Astrocyte of the cerebellum (primary cell): ENCODE data around the gene PTPRT.

ENCODE experiments used
- DNase-seq: peaks from one replicate; pipeline ENCODE4 v3.0.0-alpha.2; 2011; ENCODE audit warnings: low read depth
- H3K4me3 ChIP-seq: 2 replicates; pipeline ENCODE4 v1.5.1; 2011; ENCODE audit warnings: mild to moderate bottlenecking, low read depth, low read length, moderate library complexity
- CTCF ChIP-seq: IDR thresholded peaks from 2 replicates; pipeline ENCODE4 v1.5.1; 2012; ENCODE audit warnings: low read length, low read depth, moderate library complexity, mild to moderate bottlenecking; ENCODE audit errors: missing control alignments
- in situ Hi-C: cut with HindIII; loops from 2 replicates; pipeline ENCODE4 v1.10.0; 2017; ENCODE audit warnings: low sequenced_read_pairs

Gene PTPRT

GRCh38 chr20:42368910-42369309, 820.8 kb downstream of the PTPRT start:
- no peak for TF ChIP-seq CTCF
- no peak overlapping the region for H3K4me3 ChIP-seq
- in situ Hi-C loops = no loop called here
- DNase-seq = no peak

GRCh38 chr20:42366626-42367025, 823.1 kb downstream of the PTPRT start:
- DNase-seq = no peak
- in situ Hi-C loops = no loop called here
- TF ChIP-seq CTCF = no peak
- no peak overlapping the region for H3K4me3 ChIP-seq

DNA sequence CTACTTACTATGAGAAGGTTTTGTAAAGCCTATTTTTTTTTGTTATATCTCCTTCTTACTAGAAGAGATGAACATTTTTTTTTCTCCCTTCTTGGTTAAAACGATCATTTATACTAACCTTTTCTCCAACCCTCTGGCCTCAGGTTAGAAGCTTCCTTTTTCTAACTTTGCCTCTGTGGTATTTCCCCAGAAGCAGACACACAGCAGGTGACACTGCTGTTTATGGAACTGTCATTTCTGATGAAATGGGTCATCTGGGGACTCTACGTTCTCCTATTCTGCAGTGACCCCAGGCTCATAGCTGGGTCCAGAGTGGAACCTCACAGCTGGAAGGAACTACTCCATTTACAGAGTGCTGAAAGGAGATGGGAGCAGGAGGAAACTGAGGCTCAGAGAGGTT, 825.3 kb downstream of the PTPRT start:
- no peak for DNase-seq
- H3K4me3 ChIP-seq = no peak overlapping the region
- no peak for TF ChIP-seq CTCF
- in situ Hi-C loops = no loop called here

GRCh38 chr20:42361402-42361970, 828.2 kb downstream of the PTPRT start:
- in situ Hi-C loops = no loop called here
- no peak for DNase-seq
- H3K4me3 ChIP-seq = no peak overlapping the region
- TF ChIP-seq CTCF = no peak

DNA sequence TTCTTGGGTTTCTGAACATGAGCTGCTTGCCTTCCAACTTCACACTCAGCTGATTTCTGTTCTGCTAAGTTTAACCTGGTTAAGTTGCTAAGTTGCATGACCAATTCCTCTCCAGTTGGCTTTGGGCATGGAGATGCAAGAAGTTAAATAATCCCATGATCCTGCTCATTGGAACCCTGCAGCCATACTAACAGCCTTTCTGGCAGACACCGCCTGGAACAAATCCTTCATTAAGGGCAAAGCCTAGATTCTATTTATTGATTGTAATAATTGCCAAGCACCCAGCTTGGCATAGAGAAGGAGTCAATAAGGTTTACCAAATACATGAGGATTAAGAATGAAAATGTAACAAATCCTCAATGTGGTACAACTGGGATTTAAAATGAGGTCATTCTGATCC, 829.1 kb downstream of the PTPRT start:
- in situ Hi-C loops = no loop called here
- DNase-seq = no peak
- no peak for TF ChIP-seq CTCF
- H3K4me3 ChIP-seq = no peak overlapping the region

DNA sequence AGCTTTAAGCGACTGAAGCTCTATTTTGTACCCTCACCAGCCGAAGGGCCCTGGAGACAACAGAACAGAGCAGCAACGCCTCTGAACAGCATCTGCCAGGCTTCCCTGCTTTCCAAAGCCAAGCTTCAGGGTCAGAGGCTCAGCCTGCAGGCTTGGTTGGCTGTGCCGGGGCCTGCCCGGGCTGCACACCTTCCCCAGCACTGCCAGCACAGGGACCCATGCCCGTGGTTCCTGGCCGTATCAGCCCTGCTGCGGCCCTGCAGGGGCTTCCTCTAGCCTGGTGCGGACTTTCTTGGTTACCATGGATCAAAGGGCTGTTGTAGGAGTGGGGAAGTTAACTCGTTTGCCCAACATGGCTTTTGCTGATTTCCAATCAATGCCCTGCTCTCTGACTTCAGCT, 830.1 kb downstream of the PTPRT start:
- in situ Hi-C loops = no loop called here
- no peak for TF ChIP-seq CTCF
- no peak overlapping the region for H3K4me3 ChIP-seq
- no peak for DNase-seq

DNA sequence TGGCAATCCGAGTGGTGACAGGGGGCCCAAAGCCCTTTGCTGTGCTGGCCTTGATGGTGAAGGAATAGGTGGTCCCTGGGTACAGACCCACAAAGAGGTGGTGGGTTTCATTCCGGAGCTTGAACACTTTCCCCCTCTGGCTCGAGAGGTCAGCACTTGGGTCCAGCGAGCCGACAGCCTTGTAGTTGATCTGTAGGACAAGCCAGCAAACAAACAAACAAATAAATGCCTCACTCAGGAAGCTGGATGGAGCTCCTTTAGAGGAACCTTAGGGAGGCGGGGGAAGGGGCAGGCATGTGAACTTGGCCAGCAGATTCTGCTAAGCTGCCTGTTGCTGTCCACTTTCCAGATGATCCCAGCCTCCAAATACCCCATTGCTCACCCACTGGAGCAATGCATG, 837.6 kb downstream of the PTPRT start:
- no peak for TF ChIP-seq CTCF
- in situ Hi-C loops = no loop called here
- H3K4me3 ChIP-seq = no peak overlapping the region
- no peak for DNase-seq
